ENCODE measurements around the gene TOR4A.

TOR4A gene

DNA sequence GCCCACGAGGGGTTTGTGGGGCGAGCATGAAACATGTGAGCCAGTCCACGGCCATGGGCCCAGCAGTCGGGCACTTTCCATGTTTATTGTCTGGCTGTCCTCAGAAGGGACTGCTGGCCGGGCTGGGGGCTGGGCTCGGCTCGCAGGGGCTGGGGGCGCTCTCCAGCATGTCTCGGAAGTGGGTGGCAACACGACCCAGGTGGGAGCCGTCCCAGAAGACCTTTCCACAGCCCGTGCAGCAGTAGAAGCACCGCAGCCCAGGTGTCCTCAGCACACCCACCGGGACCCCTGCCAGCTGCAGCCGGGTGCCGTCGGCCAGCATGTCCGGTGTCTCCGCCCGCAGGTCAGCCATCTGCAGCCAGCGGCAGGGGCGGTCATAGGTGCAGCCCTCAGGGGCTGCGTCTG is 29.3 kb downstream of the TOR4A start:
- no peak for TF ChIP-seq FOXP2 (optimal IDR thresholded peaks at IDR 0.05; ENCODE audit: borderline replicate concordance, extremely low read depth, extremely low read length, insufficient read depth)
- no peak for TF ChIP-seq SIN3A (IDR thresholded peaks at IDR 0.05; ENCODE audit: borderline replicate concordance, insufficient read depth, low read length)
- TF ChIP-seq, protein P1, sequence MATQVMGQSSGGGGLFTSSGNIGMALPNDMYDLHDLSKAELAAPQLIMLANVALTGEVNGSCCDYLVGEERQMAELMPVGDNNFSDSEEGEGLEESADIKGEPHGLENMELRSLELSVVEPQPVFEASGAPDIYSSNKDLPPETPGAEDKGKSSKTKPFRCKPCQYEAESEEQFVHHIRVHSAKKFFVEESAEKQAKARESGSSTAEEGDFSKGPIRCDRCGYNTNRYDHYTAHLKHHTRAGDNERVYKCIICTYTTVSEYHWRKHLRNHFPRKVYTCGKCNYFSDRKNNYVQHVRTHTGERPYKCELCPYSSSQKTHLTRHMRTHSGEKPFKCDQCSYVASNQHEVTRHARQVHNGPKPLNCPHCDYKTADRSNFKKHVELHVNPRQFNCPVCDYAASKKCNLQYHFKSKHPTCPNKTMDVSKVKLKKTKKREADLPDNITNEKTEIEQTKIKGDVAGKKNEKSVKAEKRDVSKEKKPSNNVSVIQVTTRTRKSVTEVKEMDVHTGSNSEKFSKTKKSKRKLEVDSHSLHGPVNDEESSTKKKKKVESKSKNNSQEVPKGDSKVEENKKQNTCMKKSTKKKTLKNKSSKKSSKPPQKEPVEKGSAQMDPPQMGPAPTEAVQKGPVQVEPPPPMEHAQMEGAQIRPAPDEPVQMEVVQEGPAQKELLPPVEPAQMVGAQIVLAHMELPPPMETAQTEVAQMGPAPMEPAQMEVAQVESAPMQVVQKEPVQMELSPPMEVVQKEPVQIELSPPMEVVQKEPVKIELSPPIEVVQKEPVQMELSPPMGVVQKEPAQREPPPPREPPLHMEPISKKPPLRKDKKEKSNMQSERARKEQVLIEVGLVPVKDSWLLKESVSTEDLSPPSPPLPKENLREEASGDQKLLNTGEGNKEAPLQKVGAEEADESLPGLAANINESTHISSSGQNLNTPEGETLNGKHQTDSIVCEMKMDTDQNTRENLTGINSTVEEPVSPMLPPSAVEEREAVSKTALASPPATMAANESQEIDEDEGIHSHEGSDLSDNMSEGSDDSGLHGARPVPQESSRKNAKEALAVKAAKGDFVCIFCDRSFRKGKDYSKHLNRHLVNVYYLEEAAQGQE (IDR thresholded peaks at IDR 0.05; ENCODE audit: insufficient read depth in 1 of 2, low read depth in 2 of 2, low read length in 2 of 2), result no peak
- no peak for TF ChIP-seq TAF1 (IDR thresholded peaks at IDR 0.05; ENCODE audit: borderline replicate concordance, insufficient read depth, low read length)
- no peak for TF ChIP-seq POLR2AphosphoS5 (IDR thresholded peaks at IDR 0.05; ENCODE audit: low read depth, low read length)

DNA sequence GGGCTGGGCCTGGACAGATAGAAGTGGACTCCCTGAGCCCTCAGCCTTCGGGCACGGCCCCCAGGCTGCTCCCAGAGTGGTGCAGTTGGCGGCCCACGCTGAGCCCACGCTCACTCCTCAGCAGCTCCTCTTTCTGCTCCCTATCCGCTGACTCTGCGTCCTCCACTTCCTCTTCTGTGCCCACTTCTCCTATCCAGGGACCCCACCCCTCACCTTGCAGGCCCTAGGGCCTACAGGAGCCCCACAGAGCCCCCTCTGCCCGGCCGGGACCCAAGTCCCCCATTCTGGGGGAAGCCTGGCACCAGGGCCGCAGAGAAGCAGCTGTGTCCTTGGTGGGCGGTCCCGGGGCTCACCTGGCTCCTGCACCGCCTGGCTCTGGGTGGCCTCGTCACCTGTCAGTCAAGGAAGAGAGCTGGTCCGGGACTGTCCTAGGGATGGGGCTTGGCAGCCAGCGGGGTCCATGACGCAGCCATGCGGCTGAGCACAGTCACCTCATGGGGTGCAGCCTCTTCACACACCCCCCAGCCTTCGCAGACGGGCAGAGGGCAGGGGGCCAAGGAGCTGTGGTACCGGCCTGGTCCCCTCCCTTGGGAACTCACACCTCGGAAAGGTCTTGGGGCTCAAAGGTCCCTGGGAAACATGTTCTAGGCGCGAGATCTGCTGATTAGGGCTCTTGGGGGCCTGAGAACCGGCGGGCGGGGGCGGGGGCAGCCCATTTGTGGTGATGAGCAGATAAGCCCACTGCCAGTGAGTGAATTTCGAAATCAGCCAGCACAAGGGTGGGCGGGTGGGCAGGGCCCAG is 29.9 kb downstream of the TOR4A start:
- TF ChIP-seq TAF1 (IDR thresholded peaks at IDR 0.05; ENCODE audit: borderline replicate concordance, insufficient read depth, low read length), result no peak
- no peak for TF ChIP-seq SIN3A (IDR thresholded peaks at IDR 0.05; ENCODE audit: borderline replicate concordance, insufficient read depth, low read length)
- TF ChIP-seq, protein P1 (IDR thresholded peaks at IDR 0.05; ENCODE audit: insufficient read depth in 1 of 2, low read depth in 2 of 2, low read length in 2 of 2), result no peak
- TF ChIP-seq FOXP2 (optimal IDR thresholded peaks at IDR 0.05; ENCODE audit: borderline replicate concordance, extremely low read depth, extremely low read length, insufficient read depth), result no peak
- TF ChIP-seq POLR2AphosphoS5 (IDR thresholded peaks at IDR 0.05; ENCODE audit: low read depth, low read length), result no peak

GRCh38 chr9:137308057-137308619 is 30.6 kb downstream of the TOR4A start:
- TF ChIP-seq FOXP2 (optimal IDR thresholded peaks at IDR 0.05; ENCODE audit: borderline replicate concordance, extremely low read depth, extremely low read length, insufficient read depth), result no peak
- no peak for TF ChIP-seq SIN3A (IDR thresholded peaks at IDR 0.05; ENCODE audit: borderline replicate concordance, insufficient read depth, low read length)
- no peak for TF ChIP-seq POLR2AphosphoS5 (IDR thresholded peaks at IDR 0.05; ENCODE audit: low read depth, low read length)
- TF ChIP-seq TAF1 (IDR thresholded peaks at IDR 0.05; ENCODE audit: borderline replicate concordance, insufficient read depth, low read length), result no peak
- TF ChIP-seq, protein P1 (IDR thresholded peaks at IDR 0.05; ENCODE audit: insufficient read depth in 1 of 2, low read depth in 2 of 2, low read length in 2 of 2), result no peak

GRCh38 chr9:137309368-137310188 is 32.1 kb downstream of the TOR4A start:
- no peak for TF ChIP-seq SIN3A (IDR thresholded peaks at IDR 0.05; ENCODE audit: borderline replicate concordance, insufficient read depth, low read length)
- no peak for TF ChIP-seq FOXP2 (optimal IDR thresholded peaks at IDR 0.05; ENCODE audit: borderline replicate concordance, extremely low read depth, extremely low read length, insufficient read depth)

All from PFSK-1 (cell line).